ELR (cell line): ENCODE data around the gene GLS.
A peak's percentile ranks its signal among the peaks of the same experiment; 100 is the strongest.

Experiments
- DNase-seq: peaks from one replicate; pipeline ENCODE4 v3.0.0-alpha.2; 2015; ENCODE audit warnings: low read depth

Gene GLS

GRCh38 chr2:190972846-190973245 is 92.2 kb downstream of the GLS start:
- no peak for DNase-seq

DNA sequence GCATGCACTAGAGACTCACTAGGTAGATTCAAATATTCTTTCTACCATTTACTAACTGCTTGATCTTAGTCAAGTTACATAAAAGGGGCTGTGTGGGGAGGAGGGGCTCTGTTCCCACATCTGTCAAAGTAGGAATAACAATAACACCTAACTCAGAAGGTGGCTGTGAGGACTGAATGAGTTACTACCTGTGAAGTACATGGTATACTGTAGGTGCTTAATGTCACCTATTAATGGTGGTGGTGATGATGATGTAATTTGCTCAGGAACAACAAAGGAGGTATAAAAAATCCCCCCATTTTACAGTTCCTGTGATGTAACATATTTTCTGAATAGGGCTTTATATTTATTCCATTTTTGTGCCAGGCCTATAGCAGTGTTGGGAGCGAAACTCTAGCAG is 92.6 kb downstream of the GLS start:
- no peak for DNase-seq

GRCh38 chr2:190973726-190974628 is 93.4 kb downstream of the GLS start:
- DNase-seq: no peak

- DNase-seq: no peak
Measured at GRCh38 chr2:190974629-190975361, 94.2 kb downstream of the GLS start.

GRCh38 chr2:190976521-190976920 is 95.9 kb downstream of the GLS start:
- DNase-seq: no peak

GRCh38 chr2:190977505-190977904 is 96.9 kb downstream of the GLS start:
- no peak for DNase-seq

DNA sequence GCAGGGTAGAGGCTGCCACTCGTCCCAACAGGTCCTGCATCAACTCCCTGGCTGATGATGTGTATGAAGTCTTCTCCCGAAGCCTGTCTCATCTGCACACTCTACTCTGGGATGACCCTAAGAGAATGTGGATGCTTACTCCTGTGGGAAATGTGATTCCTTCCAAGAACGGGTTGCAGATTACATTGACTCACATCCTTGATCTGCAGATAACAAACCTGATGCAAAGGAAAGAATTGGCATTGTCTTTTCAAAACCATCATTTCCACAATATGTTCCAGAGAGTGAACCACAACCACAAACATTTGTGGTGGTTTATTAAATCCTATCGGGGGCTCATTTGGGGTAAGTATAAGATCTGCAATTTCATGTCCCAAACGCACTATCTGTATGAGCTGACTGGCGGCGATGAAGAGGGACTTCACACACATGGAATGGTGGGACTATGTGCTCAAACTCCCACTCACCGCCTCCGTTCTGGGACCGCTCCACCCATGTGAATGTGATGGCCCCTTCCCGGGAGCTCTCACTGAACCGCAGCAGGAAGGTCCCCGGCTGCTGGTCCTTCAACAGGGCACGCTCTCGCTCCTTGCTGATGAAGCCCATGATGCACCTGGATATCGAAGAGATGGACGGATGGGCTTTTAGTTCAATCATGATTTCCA is 97.9 kb downstream of the GLS start:
- peak; percentile 89 for DNase-seq

- peak; percentile 53 for DNase-seq
Measured at GRCh38 chr2:190979906-190980629, 99.4 kb downstream of the GLS start.

DNA sequence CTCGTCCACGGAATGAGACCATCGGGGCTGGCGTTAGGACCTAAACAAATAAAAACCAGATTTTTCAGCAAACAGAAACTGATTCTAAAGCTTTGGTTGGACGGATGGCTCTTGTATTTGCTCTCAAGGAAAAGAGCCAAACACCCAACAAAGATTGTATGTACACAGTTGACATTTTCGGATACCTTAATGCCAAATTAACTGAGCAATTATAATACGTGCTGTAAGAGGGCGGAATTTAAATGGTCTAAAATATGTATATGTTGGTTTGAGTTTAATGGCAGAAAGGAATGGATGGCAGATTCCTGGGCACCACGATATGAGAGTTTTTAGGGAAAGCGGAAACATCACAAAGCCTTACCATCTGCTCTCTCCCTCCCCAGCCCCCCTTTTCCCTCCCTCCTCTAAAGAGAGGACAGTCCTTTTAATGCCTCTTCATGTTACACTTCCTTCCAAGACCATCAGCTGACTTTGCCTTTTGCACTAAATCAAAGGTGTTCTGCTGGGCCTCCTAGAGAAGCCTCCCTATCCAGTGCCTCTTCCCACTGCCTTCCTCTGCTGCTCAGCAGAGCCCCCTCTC is 100.1 kb downstream of the GLS start:
- DNase-seq: no peak

GRCh38 chr2:190981333-190981732 is 100.7 kb downstream of the GLS start:
- no peak for DNase-seq

DNA sequence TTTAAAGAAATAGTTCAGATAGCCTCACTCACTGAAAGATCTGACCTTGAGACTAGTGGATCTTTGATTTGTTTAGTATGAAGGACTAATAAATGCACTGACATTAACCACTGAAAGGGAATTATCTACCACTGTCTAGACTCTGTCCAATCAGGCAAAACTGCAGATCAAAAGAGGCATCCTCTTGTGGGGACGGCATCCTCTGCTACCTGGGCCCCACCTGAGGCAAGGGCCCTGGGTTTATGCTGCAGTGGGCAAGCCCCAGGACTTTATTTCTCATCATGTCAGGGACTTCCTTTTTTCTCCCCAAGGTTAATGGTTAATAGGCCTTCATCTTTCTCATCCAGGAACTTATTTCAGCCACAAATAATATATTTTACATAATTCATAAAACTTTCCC is 101.1 kb downstream of the GLS start:
- DNase-seq: no peak

DNA sequence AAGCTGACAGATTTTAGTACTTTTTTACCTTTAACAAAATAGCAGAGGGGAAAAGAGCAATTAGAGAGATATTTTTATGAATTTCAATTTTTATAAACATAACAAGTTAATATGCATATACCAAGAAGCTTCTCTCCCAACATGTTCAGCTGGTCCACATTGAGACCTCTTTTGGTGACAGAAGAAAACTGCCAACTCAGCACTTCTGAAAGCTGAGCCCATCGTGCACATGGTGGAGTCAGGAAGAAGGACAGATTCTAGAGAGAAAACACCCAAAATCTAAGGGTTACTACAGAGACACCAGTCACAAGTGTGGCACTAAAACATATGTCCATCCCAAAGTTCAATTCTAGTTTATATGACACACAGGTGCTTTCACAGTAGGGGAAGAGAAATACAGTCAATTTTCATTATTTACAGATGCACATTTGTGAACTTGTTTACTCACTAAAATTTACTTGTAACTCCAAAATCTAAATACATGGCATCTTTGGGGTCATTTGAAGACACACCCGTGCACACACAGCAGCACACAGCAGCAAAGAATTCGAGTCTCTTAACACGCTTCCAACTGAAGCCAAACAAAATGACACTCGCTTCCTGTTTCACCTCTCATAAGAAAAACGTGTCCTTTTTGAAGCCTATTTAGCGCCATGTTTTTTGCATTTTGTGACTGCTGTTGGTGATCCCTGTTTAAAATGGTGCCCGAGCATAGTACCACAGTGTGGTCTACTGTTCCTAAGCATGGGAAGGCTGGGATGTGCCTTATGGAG is 101.8 kb downstream of the GLS start:
- DNase-seq: no peak

GRCh38 chr2:190984595-190984994 is 104.0 kb downstream of the GLS start:
- DNase-seq: peak; percentile 69

DNA sequence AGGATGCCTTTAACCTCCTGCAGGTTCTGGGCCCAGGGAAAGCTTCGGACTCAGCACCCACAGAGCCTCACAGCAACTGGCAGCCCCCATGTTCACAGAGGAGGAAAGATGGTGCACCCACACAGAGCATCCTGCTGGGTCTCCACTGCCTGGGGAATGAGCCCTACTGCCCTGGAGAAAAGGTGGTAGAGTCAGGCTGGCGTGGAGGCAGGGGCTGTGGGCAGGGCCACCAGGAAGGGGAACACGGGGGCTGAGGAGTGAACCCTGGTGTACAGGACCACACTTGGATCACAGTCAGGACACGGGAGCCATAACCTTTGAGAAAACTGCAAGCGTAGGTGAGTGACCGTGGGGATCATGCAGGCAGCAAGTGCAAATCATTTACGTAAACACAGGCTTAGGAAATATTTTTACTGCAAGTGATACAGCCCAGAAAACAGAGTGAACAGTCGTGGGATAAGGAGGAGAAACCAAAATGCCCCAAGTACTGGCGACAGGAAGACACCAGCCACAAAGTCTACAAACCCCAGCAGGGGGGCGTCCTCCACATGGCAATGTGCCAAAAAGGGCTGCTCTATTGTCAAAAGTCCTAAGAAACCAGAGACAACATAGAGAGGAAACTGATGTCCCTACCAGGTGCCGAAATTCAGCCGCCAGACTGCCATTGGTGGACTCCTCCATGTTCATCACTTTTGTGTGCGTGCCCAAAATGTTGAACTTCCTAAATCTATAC is 105.8 kb downstream of the GLS start:
- DNase-seq: no peak

GRCh38 chr2:190987116-190987515 is 106.5 kb downstream of the GLS start:
- DNase-seq: no peak

DNA sequence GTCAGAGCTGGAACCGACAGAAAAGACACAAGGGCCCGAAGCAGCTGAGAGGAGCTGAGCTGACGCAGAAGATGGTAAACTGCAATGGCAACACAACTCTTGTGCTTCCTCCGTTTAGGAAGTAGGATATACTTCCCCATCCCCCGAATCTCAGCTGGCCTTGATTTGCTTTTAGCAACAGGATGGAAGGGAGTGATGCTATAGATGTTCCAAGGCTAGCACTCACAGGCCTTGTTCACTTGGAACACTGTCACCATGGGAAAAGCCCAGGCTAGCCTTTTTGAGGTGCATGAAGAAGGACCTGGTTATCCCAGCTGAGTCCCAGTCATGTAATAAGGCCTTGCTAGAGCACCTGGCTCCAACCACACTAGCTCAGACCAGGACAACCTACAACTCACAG is 107.3 kb downstream of the GLS start:
- DNase-seq: no peak

DNA sequence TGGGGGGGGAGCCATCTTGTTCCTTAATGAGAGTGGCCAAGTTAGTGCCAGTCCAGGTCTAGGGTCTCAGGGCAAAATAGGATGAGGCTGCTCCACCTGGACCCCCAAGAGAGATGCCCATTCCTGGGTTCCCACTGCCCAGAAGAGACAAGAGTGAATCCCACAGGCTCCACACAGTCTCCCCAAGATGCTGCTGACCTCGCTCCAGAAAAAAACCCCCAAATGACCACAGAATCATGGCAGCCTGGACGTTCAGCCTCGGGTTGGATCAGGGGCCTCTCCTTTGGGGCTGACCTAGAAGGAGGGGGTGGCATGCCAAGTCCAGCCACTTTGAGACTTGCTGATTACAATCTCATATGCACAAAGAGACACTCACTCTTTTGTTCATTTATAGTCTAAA is 108.3 kb downstream of the GLS start:
- no peak for DNase-seq

DNA sequence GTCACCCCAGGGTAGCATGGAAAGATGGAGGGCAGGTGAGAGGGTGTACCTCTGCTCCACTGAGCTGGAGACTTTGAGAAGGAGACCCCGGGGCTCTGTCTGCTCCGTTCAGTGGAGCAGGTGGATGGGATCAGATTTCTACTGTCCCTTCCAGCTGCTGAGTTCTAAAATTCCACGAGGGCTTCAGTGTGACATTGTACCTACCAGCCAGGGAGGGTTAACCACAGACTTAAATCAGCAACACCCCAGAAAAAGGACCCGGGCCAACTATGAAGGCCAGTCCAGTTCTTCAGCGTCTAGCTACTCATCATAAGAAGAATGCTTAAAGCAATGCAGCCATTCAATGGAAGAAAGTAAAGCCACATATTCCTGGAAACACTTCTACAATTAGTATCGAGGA is 109.5 kb downstream of the GLS start:
- DNase-seq: no peak

- DNase-seq: no peak
Measured at GRCh38 chr2:190993292-190993643, 112.6 kb downstream of the GLS start.

GRCh38 chr2:190994148-190994547 is 113.5 kb downstream of the GLS start:
- DNase-seq: no peak
